ENCODE data around the gene BABAM2. TPM values are rescaled to one million over a fixed set of nuclear protein-coding genes. Genes with fewer than 3 reads are reported as not detected.

The BABAM2 gene
- total and polyA plus RNA-seq, 2 experiments from 2014 or later = 17.8 to 21.5 TPM

- Histone ChIP-seq H3F3A (replicated peaks; ENCODE audit: low read depth) (no peaks in the 10 kb centered on the region), H3K4me3 (no peak overlapping the region), H3K9me2 (ENCODE audit: insufficient read depth) (no peaks in the 10 kb centered on the region), H3K79me2 (replicated peaks; ENCODE audit: insufficient read depth) (no peaks in the 10 kb centered on the region), H3K36me3 (ENCODE audit: insufficient read depth) (no peaks in the 10 kb centered on the region), H4K20me1 (replicated peaks; ENCODE audit: insufficient read depth) (no peaks in the 10 kb centered on the region), H3K4me1 (ENCODE audit: insufficient read depth) (no peaks in the 10 kb centered on the region), H2AFZ (no peak overlapping the region), H3K27ac (ENCODE audit: low read depth) (no peak overlapping the region), H3K27me3 (ENCODE audit: insufficient read depth) (no peaks in the 10 kb centered on the region), H3K4me2 (no peak overlapping the region)
- TF ChIP-seq ZNF331 (CRISPR knock-in tag; IDR thresholded peaks at IDR 0.05; ENCODE audit: low read depth) (no peak), NANOG (IDR thresholded peaks at IDR 0.05; ENCODE audit: borderline replicate concordance) (no peak), EZH2phosphoT487 (IDR thresholded peaks at IDR 0.05; ENCODE audit: unreplicated experiment) (no peak), ETS1 (IDR thresholded peaks at IDR 0.05) (no peak)
- Mint-ChIP-seq H3K27ac (no peak overlapping the region), H3K4me1 (no peaks in the 10 kb centered on the region), H3K9me3 (no peaks in the 10 kb centered on the region), H3K36me3 (ENCODE audit: low read depth) (no peaks in the 10 kb centered on the region), H3K27me3 (ENCODE audit: insufficient read depth, low read depth, poor library complexity) (no peaks in the 10 kb centered on the region), H3K4me3 (no peak overlapping the region)
- DNase-seq (ENCODE audit: low spot score) (no peak), ATAC-seq (no peak)
Measured at GRCh38 chr2:27984153-27984552, 93.6 kb downstream of the BABAM2 start.

GRCh38 chr2:27988306-27988705 is 97.8 kb downstream of the BABAM2 start:
- Mint-ChIP-seq H3K4me1 (peaks cover 6% of the 10 kb centered on the region; the same call in 2 of the 3 replicates), H3K36me3 (ENCODE audit: low read depth) (no peaks in the 10 kb centered on the region), H3K9me3 (no peaks in the 10 kb centered on the region), H3K27me3 (ENCODE audit: insufficient read depth, low read depth, poor library complexity) (no peaks in the 10 kb centered on the region), H3K27ac (no peak overlapping the region), H3K4me3 (no peak overlapping the region)
- Histone ChIP-seq H3F3A (replicated peaks; ENCODE audit: low read depth) (no peaks in the 10 kb centered on the region), H3K79me2 (replicated peaks; ENCODE audit: insufficient read depth) (no peaks in the 10 kb centered on the region), H3K4me3 (no peak overlapping the region), H3K27ac (ENCODE audit: low read depth) (no peak overlapping the region), H4K20me1 (replicated peaks; ENCODE audit: insufficient read depth) (no peaks in the 10 kb centered on the region), H3K27me3 (ENCODE audit: insufficient read depth) (no peaks in the 10 kb centered on the region), H3K4me2 (no peak overlapping the region), H3K36me3 (ENCODE audit: insufficient read depth) (no peaks in the 10 kb centered on the region), H2AFZ (no peak overlapping the region), H3K9me2 (ENCODE audit: insufficient read depth) (no peaks in the 10 kb centered on the region), H3K4me1 (ENCODE audit: insufficient read depth) (no peaks in the 10 kb centered on the region; the same call in none of the 2 replicates)
- ATAC-seq (no peak), DNase-seq (ENCODE audit: low spot score) (no peak)
- TF ChIP-seq NANOG (IDR thresholded peaks at IDR 0.05; ENCODE audit: borderline replicate concordance) = no peak
- TF ChIP-seq CREB1 (CRISPR knock-in tag; IDR thresholded peaks at IDR 0.05; ENCODE audit: low read depth) = no peak
- no peak for TF ChIP-seq ZNF114 (CRISPR knock-in tag; IDR thresholded peaks at IDR 0.05)
- no peak for TF ChIP-seq STAT1 (IDR thresholded peaks at IDR 0.05; ENCODE audit: unreplicated experiment)
- no peak for TF ChIP-seq EZH2 (IDR thresholded peaks at IDR 0.05; ENCODE audit: low read depth, unreplicated experiment)
- no peak for TF ChIP-seq JUNB (IDR thresholded peaks at IDR 0.05; ENCODE audit: unreplicated experiment)
- no peak for TF ChIP-seq ZNF462 (CRISPR knock-in tag; IDR thresholded peaks at IDR 0.05)
- TF ChIP-seq EZH2phosphoT487 (IDR thresholded peaks at IDR 0.05; ENCODE audit: unreplicated experiment) = no peak
- no peak for TF ChIP-seq ZNF331 (CRISPR knock-in tag; IDR thresholded peaks at IDR 0.05; ENCODE audit: low read depth)
- TF ChIP-seq CTCF (conservative IDR thresholded peaks at IDR 0.05; ENCODE audit: low read depth in 2 of 2) = no peak
